GM21515 (cell line): Measurements from ENCODE around the gene VCP.

ENCODE experiments used
- ATAC-seq: cut with Tn5 transposase; IDR thresholded peaks from one replicate; pipeline ENCODE4 v1.9.1; 2021; ENCODE audit not compliant: unreplicated experiment

VCP gene

DNA sequence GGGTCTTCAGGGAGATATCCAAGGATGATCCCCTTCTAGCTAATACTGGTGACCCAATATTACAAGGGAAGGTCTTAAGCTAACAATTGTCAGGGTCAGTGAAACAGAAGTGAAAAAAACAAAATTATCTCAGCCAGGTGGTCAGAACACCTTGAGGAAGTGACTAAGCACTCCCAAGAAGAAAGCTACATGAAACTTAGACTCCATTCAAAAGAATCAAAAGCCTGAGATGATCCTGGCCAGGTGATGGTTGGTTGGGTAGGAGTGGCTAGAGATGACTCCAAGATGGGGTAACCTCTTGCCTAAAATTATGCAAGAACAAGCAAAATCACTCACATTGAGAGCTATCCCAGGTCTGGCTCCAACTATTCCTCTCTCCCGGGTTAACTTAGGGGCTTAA lies 5.4 kb downstream of the VCP start:
- no peak for ATAC-seq

DNA sequence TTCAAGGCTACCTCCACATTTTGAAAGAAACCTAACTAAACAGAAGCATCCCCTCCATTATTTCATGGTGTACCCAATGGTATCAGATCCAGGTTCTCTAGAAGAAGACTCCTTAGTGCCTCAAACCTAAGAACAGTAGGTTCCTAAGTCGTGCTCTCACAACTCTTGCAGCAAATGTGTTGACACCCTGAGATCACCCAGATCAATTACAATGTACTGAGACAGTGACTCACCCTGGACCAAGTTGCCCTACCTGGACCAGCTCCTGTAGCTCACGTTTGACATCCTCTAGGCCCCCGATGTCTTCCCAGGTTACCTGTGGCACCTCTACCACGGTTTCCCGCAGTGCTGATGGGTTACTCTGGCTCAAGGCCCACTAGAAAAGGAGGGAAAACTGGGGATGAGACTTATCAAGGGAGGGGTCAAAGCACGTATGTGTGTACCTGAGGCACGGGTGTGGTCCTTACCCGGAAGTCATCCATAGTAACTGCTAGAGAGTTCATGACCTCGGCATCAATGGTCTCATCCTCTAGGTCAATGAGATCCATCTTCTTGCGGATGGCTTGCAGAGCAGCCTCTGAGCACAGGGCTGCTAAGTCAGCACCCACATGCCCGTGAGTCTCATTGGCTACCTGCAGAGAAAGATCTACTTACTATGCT lies 11.7 kb downstream of the VCP start:
- ATAC-seq: no peak

DNA sequence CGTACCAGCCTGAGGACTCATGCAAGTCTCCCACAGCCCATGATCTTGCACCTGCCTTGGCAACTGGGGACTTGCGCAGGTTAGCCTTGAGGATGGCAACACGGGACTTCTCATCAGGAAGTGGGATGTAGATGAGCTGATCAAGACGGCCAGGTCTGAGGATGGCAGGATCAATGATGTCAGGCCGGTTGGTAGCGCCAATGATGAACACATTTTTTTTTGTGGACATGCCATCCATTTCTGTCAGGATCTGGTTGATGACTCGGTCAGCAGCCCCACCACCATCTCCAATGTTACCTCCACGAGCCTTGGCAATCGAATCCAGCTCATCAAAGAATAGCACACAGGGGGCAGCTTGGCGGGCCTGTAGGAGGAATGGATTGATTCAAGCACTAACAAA lies 13.0 kb downstream of the VCP start:
- no peak for ATAC-seq

DNA sequence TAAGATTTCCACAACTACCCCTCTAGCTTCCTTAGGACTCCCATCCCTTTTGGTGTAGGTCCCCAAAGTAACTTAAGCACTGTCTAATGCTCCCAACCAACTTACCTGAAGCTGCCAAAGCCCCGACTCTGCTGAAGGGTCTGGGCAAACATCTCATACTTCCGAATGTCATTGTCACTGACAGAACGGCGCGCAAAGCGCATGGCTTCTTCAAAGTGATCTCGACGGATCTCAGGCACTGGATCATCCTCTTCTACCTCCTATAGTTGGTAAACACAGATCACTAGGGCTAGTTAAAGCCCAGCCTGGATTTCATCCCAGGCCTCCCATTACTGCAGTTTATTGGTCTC lies 15.2 kb downstream of the VCP start:
- ATAC-seq: no peak

DNA sequence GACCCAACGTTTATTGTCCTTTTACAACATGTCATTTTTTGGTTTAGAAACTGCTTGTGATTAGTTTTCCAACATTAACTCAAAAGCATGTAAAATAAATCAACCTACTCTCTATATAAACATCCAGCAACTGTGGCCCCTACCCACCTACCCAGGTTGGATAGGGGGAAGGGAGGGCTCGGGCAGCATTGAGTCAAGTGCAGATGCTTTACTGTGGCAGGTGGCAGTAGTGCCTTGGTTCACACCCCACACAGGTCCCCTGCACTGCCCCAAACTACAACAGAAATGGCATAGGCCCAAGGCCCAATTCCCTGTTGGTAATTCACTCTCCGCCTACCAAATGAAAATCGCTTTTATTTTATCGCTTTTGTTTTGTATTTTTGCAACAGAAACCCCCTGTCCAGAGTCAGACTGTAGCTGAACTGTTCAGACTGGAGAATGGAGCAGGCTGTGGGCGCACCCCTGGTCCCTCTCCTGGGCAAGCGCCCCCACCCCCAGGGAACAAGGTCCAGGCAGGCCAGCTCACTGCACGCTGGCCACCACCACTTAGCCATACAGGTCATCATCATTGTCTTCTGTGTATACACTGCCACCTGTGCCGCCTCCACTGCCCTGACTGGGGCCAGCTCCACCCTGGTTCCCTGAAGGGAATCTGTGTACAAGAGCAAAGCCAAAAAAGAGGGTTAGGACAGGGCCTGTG lies 15.7 kb downstream of the VCP start:
- no peak for ATAC-seq

DNA sequence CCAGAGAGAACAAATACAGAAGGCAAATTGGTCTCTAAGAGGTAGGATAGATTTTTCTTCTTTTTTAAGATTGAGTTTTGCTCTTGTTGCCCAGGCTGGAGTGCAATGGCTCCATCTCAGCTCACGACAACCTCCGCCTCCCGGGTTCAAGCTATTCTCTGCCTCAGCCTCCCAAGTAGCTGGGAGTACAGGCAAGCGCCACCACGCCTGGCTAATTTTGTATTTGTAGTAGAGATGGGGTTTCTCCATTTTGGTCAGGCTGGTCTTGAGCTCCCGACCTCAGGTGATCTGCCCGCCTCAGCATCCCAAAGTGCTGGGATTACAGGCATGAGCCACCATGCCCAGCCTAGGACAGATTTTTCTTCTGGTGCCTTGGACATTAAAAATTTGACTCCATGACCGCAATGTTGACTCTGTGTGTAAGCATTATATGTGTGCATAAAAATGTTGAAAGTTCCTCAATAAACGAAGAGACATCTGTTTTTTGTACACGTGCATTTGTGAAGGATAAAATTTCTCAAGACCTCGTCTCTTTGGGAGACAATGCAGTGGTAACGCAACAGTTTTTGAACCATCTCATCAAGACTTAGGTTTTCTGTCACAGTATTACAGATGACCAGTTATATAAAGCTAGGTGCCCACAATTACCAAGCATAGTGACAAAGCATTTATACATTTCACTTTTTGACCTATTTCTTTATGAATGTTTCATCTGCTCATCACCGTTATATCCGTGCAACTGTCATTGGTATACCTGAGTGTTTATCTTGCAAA lies 17.4 kb downstream of the VCP start:
- no peak for ATAC-seq

DNA sequence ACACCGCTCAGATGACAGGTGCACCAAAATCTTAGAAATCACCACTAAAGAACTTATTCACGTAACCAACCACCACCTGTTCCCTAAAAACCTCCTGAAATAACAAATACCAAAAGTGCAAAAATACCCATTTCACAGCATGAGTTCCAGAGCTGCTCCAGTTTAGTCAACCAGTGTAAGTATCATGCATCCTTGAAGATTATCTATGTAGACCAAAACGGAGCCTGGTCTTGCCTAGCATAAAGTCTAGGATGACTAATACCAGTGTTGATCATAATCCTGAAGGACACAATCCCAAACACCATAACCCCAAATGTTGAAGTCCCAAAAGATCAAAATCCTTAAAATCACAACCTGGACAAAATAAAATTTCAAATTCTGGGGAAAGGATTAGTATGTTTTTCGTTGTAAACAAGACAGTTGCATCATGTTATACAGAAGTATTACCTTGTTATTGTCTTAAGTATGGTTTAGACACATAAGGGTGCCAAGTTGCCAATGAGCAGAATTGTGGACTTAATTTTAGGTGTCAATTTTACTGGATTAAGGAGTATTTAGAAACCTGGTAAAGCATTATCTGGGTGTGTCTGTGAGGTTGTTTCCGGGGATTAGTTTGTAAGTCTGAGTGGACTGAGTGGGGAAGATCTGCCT lies 18.1 kb downstream of the VCP start:
- no peak for ATAC-seq

DNA sequence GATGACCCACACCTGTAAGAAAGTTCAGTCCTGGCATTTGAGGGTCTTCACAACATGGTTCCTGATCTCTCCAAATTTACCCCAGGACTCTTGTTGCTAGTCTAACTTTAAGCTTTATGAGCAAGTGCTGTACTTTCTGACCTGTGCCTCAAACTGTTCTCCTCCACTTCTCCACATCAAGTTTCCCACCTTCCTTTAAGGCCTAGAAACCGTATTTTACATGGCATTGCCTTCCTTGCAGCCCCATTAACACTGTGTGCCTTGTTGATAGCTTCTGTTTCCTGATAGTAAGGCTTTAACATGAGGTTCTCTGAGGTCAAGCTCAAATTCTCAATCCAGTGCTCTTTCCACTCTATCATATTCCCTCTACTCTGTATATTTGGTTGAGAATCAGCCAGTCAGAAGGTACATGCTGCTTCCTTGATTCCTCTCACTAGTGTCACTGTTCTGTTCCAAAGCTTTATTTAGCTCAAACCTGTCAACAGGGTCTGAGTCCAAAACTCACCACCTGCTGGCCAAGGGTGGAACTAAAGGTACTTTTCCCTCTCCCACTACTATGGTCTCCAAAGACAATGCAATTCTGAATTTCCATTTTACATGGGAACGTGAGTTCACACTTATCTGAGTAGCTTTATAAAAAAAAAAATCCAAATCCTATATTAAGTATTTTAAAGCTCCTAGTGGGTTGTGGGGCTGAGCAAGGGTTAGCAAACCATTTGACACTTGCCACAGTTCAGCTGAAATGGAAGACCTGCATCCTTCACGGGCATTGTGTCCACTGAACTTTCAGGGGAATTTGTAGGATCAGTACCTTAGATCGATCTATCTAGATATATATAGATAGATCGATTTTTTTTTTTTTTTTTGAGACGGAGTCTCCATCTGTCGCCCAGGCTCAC lies 21.1 kb downstream of the VCP start:
- ATAC-seq: no peak

DNA sequence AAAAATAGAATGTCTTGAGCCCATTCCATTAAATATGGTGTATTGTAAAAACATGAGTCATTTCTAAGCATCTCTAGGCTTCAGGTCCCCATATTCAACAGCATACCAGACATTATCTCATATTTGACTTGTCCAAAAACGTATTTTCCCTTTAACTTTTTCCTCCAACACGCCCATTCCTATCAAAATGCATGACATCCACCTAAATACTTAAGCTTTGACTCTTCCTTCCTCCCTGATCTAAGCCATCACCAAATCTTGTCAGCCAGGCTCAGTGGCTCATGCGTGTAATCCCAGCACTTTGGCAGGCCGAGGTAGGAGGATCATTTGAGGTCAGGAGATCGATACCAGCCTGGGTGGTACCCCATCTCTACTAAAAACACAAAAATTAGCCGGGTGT lies 23.9 kb downstream of the VCP start:
- ATAC-seq: no peak

DNA sequence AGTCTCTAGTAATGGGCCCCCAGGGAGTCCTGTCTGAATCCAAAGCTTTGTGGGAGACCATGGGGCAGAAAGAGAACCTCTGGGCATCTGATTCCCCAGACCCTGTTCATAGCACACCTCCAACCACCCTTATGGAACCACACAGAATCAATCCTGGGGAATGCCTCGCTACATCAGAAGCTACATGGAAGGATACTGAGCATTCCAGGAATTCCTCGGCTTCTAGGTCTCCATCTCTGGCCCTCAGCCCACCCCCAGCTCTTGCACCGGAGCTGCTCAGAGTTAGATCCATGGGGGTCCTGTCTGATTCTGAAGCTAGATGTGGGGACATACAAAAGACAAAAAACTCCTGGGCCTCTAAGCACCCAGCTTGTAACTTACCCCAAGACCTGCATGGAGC lies 28.4 kb downstream of the VCP start:
- ATAC-seq: no peak

DNA sequence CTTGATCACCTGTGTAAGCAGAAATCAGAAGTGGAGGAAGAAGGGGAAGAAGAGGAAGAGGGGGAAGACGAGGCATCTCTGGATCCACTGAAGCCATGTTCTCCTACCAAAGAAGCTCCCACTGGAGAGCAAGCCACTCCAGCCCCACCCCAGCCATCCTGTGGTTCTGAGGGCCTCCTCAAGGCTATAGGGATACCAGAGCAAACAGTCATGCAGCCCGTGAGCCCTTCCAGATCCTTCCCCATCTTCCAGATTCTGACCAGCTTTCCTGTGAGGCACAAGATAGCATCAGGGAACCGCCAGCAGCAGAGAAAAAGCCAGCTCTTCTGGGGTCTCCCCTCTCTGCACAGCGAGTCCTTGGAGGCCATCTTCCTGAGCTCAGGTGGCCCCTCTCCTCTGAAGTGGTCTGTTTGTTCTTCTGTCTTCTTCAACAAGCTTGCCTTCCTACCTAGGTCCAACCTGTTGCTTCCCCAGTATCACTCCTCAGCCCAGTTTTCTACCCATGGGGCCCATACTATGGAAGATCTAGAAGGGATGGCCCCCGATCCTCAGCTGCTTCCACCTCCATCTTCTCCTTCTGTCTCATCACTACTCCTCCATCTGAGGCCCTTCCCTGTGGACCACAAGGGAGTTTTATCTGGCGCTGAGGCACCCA lies 29.4 kb downstream of the VCP start:
- no peak for ATAC-seq

DNA sequence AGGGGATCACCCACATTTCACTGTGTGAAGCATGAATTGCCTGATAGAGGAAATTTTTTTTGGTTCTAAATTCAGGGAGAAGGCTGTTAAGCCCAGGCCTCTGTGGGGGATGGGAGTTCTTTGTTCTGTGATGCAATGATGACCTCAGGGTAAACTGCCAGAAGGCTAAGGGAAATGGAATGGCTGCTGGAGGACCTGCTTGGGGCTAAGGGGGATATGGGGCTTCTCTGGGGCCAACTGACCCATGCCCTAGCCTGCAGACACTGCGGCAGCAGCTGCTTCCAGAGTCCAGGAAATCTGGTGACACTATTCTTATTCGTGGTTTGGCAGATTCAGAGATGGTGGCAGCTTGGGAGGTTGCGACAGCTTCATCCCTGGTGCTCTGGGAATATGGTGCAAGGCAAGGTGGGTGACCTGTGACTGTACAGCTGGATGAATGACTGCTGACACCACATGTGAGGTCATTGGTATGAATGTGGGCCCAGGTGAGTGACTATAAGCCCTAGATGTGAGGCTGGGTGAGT lies 30.3 kb downstream of the VCP start:
- no peak for ATAC-seq

DNA sequence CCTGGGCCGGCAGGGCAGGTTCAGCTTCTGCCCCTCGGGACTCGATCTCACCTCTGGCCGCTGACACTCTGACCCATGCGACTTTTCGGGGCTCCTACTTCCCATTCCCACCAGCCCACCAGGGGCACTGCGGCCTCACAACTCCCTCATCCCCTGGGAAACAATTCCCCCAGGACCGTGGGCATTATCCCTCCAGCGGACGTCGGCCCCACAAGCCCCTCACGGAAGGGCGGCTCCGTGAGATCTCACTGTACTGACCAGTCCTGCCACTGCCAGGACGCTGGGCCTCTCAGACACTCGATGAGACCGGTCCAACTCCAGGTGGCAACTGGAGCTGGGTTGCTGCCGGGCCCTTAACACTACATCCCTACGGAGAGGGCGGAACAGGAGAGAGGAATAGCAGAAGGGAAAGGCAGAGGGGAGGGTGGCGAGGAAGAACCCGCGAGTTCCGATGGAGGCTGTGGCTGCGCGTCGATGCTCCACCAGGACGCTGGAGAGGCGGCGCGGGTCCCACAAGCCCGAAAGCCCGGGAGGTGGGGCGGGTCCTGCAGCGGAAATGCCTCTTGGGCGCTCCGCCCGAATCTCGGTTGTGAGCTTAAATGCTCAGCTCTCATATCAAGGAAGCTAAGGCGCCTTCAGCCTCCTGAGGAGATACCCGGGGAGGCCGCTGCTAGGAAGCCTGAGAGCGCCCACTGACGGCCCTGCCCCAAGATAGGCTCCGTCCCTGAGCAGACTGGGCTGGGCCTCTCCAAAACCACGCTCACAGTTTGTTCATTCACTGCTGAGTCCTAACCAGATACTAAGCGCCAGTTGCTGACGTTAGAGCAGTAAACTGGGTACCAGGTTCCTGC lies 36.3 kb downstream of the VCP start:
- no peak for ATAC-seq

DNA sequence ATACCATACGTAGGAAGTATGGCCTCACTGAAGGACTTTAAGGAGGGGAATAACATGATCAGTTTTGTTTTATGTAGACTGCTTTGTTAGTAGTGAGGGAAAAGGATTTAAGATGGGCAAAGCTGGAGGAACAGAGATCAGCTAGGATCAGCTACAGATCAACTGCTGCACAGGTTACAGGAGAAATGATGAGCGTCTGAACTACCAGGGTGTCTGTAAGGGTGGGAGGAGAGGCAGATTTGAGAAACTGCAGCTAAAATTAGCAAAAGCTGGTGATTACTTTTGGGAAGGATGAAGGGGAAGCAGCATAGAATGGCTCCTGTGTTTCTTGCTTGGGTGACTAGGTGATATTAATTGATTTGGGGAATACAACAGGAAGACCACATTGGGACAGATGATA lies 39.3 kb downstream of the VCP start:
- ATAC-seq: no peak

DNA sequence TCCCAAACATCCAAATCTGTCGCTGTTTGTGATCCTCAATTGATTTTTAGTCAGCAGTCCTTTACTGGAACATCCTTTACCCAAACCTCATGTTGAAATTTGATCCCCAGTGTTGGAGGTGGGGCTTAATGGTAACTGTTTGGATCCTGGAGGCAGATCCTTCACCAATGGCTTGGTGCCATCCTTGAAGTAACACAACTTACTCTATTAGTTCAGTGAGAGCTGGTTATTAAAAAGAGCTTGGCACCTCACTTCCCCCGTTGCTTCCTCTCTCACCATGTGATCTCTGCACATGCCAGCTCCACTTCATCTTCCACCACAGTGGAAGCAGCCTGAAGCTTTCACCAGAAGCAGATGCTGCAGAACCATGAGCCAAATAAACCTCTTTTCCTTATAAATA lies 42.6 kb downstream of the VCP start:
- no peak for ATAC-seq

DNA sequence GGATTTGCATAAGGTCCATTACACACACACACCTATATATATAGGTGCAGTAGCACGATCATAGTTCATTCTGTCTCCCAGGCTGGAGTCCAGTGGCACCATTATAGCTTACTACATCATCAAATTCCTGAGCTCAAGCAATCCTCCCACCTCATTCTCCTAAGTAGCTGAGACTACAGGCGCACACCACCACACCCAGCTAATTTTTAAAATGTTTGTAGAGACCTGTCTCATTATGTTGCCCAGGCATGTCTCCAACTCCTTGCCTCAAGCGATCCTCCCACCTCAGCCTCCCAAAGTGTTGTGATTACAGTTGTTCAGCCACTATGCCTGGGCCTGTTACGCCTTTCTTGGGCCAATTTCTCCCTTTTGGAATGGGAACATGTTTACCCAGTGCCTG lies 43.2 kb downstream of the VCP start:
- no peak for ATAC-seq

DNA sequence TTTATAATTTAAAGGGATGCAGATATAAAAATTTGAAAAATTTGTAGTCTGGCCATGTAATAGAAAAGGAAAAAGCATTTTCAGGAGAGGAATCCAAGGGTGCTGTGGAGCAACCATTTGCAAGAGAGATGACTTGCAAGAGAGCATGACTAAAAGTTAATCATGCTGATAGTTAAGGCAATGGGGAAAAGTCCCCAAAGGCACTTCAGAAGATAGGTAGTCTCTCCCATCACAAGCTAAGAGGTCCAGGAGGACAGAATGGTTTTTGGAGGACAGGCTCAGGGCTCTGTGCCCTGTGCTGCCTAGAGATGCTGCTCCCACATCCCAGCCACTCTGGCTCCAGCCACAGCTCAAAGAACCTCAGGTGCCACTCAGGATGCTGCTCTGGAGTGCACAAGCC lies 44.1 kb downstream of the VCP start:
- ATAC-seq: no peak

DNA sequence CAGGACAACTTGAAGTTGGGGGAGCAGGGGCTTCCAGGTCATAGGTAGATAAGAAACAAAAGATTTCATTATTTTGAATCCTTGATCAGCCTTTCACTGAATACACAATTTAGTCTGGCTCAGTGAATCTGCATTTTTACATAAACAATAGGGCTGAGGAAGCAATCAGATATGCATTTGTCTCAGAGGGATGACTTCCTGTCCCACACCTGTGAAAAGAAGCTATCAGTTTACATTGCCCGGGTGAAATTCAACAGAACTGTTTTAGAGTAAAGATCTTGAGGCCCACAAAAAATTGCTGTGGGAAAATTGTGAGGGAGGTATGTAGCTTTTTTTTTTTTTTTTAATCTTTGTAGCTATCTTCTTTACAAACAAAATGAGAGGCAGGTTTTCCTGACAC lies 44.6 kb downstream of the VCP start:
- no peak for ATAC-seq

DNA sequence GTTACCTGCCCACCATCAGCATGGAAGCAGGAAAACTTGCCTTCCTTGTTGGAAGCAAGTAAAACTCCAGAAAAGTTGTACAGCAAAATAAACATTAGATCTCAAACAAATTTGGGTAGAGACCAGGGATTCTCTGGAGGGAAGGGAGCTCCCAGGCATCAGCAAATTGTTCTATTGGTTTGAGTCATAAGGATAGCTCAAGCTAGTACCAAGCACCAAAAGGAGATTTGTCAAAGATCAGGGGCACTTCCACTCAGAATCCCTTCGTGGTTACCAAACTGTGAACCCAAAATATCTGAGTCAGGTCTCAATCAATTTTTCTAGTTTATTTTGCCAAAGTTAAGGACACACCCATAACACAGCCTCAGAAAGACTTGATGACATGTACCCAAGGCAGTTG lies 45.1 kb downstream of the VCP start:
- ATAC-seq: no peak
